SU-DHL-6 (cell line): ENCODE results near the gene EFCAB9.

Source experiments
- H2AFZ ChIP-seq: fragments of 200-600 bp; sonication (generic); 2 replicates; pipeline ENCODE4 v1.6.1; 2014; ENCODE audit warnings: low read depth, mild to moderate bottlenecking, moderate library complexity, mixed read lengths, antibody characterized with exemption, low read length; ENCODE audit not compliant: severe bottlenecking
- H3F3A ChIP-seq: fragments of 200-600 bp; shearing (Covaris generic); 2 replicates; pipeline ENCODE4 v1.6.0; 2016; ENCODE audit warnings: antibody characterized with exemption, mild to moderate bottlenecking; ENCODE audit not compliant: insufficient read depth
- H3K27ac ChIP-seq: fragments of 200-600 bp; sonication (generic); 2 replicates; pipeline ENCODE4 v1.5.1; 2016; ENCODE audit warnings: low read depth, mild to moderate bottlenecking, low read length, moderate library complexity, mixed read lengths
- H3K27me3 ChIP-seq: fragments of 200-600 bp; sonication (generic), shearing (Covaris generic); 2 replicates; pipeline ENCODE4 v1.6.0; 2014; ENCODE audit warnings: mild to moderate bottlenecking, low read length
- H3K36me3 ChIP-seq: fragments of 200-600 bp; sonication (generic); 2 replicates; pipeline ENCODE4 v1.6.1; 2014; ENCODE audit warnings: mild to moderate bottlenecking, low read length, mixed read lengths
- H3K4me2 ChIP-seq: fragments of 300-600, 200-600 bp; shearing (Covaris generic), sonication (generic); 2 replicates; pipeline ENCODE4 v1.6.0; 2014; ENCODE audit warnings: low read length, low read depth, mild to moderate bottlenecking; ENCODE audit not compliant: poor library complexity, severe bottlenecking
- H3K4me3 ChIP-seq: fragments of 200-600 bp; sonication (generic); 2 replicates; pipeline ENCODE4 v1.5.1; 2014; ENCODE audit warnings: antibody characterized with exemption, low read length, mild to moderate bottlenecking, mixed read lengths; ENCODE audit not compliant: insufficient read depth, poor library complexity, severe bottlenecking
- H3K79me2 ChIP-seq: fragments of 200-600 bp; sonication (generic); 2 replicates; pipeline ENCODE4 v1.6.1; 2014; ENCODE audit warnings: mild to moderate bottlenecking, low read length, moderate library complexity; ENCODE audit not compliant: insufficient read depth
- H3K9ac ChIP-seq: fragments of 200-600 bp; sonication (generic); 2 replicates; pipeline ENCODE4 v1.7.0; 2014; ENCODE audit warnings: mild to moderate bottlenecking, low read length
- H3K9me2 ChIP-seq: fragments of 200-600 bp; sonication (generic); replicated peaks from 2 replicates; pipeline ENCODE4 v1.6.1; 2014; ENCODE audit warnings: low read length; ENCODE audit not compliant: insufficient read depth
- H3K9me3 ChIP-seq: fragments of 200-600 bp; sonication (generic); 2 replicates; pipeline ENCODE4 v1.6.1; 2014; ENCODE audit warnings: low read length, mixed read lengths; ENCODE audit not compliant: insufficient read depth
- H4K20me1 ChIP-seq: fragments of 200-600 bp; sonication (generic); 2 replicates; pipeline ENCODE4 v1.6.1; 2014; ENCODE audit warnings: low read depth, mild to moderate bottlenecking, antibody characterized with exemption, low read length, moderate library complexity, mixed read lengths
- CTCF ChIP-seq: fragments of 200-600 bp; sonication (generic); IDR thresholded peaks from one replicate; pipeline ENCODE4 v1.5.1; 2017; ENCODE audit warnings: antibody characterized with exemption, mild to moderate bottlenecking, low read length, moderate library complexity; ENCODE audit not compliant: insufficient read depth, poor library complexity, severe bottlenecking
- EZH2phosphoT487 ChIP-seq: fragments of 200-600 bp; sonication (generic), shearing (Covaris generic); conservative IDR thresholded peaks from 2 replicates; pipeline ENCODE4 v1.6.1; 2018; ENCODE audit warnings: mild to moderate bottlenecking, antibody characterized with exemption, low read length, moderate library complexity, mixed read lengths

Gene EFCAB9

GRCh38 chr5:172193872-172194271 is at the start of gene EFCAB9:
TSS of gene EFCAB9 (plus strand) at chr5:172194172. CDS start at chr5:172194173, 1 bp downstream.
- H3K4me3 ChIP-seq, result no peak within 1 kb of the TSS
- H3K9me3 ChIP-seq, result no peaks in the 10 kb centered on the region
- H3K9me2 ChIP-seq, result no peaks in the 10 kb centered on the region
- no peak within 1 kb of the TSS for H3K9ac ChIP-seq
- H3K27ac ChIP-seq, result no peak within 1 kb of the TSS
- TF ChIP-seq EZH2phosphoT487 (no peak), CTCF (no peak)
- H2AFZ ChIP-seq, result peak within 1 kb of the TSS; percentile 54
- no peaks in the 10 kb centered on the region for H4K20me1 ChIP-seq
- H3F3A ChIP-seq, result no peaks in the 10 kb centered on the region
- peak within 1 kb of the TSS; percentile 38 for H3K4me2 ChIP-seq
- no peaks in the 10 kb centered on the region for H3K36me3 ChIP-seq
- no peaks in the 10 kb centered on the region for H3K79me2 ChIP-seq
- no peaks in the 10 kb centered on the region for H3K27me3 ChIP-seq

GRCh38 chr5:172144291-172144815 is 49.6 kb upstream of the EFCAB9 start:
- Histone ChIP-seq H3K9me2 (no peaks in the 10 kb centered on the region), H3K27me3 (no peaks in the 10 kb centered on the region), H3K27ac (no peak overlapping the region), H3K9me3 (no peaks in the 10 kb centered on the region), H3K4me2 (no peak overlapping the region), H4K20me1 (no peaks in the 10 kb centered on the region; the same call in 1 of the 2 replicates), H3K4me3 (no peak overlapping the region), H3F3A (peaks cover 5% of the 10 kb centered on the region; the same call in 1 of the 2 replicates), H2AFZ (no peak overlapping the region), H3K79me2 (peaks cover 58% of the 10 kb centered on the region), H3K36me3 (no peaks in the 10 kb centered on the region), H3K9ac (no peak overlapping the region)
- TF ChIP-seq CTCF (no peak), EZH2phosphoT487 (no peak)

- H3K79me2 ChIP-seq, result peaks cover 50% of the 10 kb centered on the region
- no peaks in the 10 kb centered on the region for H3K27me3 ChIP-seq
- H3F3A ChIP-seq, result no peaks in the 10 kb centered on the region
- H3K9me2 ChIP-seq, result no peaks in the 10 kb centered on the region
- H3K4me3 ChIP-seq, result no peak overlapping the region
- TF ChIP-seq CTCF (no peak), EZH2phosphoT487 (no peak)
- no peaks in the 10 kb centered on the region for H3K9me3 ChIP-seq
- H2AFZ ChIP-seq, result no peak overlapping the region
- H3K27ac ChIP-seq, result no peak overlapping the region
- H3K4me2 ChIP-seq, result no peak overlapping the region
- no peak overlapping the region for H3K9ac ChIP-seq
- no peaks in the 10 kb centered on the region; the same call in 1 of the 2 replicates for H4K20me1 ChIP-seq
- no peaks in the 10 kb centered on the region for H3K36me3 ChIP-seq
These were observed 48.8 kb upstream of the EFCAB9 start for GRCh38 chr5:172144931-172145869.
